ENCODE measurements around the gene DIS3L2.
"Not testable (repeated sequence)": the region's sequence is repeated elsewhere in the genome, so short reads cannot be mapped to it uniquely, and the experiment has no call there.

The DIS3L2 gene

DNA sequence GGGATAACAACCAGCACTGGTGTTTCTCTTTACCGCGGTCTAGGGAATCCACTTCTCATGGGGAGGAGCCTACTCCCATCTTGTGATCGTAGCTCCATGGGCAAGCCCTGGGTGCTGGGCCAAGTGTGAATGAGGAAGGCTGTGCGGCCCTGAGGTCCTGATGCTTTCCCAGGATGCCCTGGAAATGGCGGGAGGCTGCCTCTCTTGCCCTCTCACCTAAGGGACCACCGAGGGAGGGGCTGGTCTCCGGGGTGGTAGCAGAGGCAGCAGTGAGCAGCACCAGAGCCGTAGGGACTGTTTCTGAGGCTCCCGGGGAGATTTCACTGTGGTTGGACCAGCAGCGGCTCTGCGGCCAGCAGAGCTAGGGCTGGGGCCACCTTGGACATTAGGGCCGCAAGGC lies 19.8 kb upstream of the DIS3L2 start:
- in situ Hi-C loops (cut with HindIII; ENCODE audit: low pct_ligation_motif_present, low pct_unique_long_range_greater_than_20kb, low sequenced_read_pairs) = no loop called here

DNA sequence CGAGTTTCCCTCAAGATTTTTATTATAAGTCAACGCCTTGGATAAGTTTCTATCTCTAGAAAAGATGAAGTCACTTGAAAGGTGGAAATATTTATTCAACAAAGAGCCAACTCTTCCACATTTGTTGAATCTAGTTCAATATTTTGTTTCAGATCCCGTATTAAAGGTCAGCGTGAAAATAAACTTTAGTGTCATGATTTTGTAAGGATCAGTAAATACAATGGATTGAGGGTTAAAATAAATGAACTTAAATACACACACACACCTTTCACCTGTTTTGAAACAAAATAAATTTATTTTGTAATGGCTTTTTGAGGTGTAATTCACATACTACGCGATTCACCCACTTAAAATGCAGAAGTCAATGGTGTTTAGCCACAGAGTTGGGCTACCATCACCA lies 19.3 kb upstream of the DIS3L2 start:
- DNase-seq = no peak
- in situ Hi-C loops (cut with HindIII; ENCODE audit: low pct_ligation_motif_present, low pct_unique_long_range_greater_than_20kb, low sequenced_read_pairs) = no loop called here

More for the DNA sequence above, 19.8 kb upstream of the DIS3L2 start:
- no peak for DNase-seq

DNA sequence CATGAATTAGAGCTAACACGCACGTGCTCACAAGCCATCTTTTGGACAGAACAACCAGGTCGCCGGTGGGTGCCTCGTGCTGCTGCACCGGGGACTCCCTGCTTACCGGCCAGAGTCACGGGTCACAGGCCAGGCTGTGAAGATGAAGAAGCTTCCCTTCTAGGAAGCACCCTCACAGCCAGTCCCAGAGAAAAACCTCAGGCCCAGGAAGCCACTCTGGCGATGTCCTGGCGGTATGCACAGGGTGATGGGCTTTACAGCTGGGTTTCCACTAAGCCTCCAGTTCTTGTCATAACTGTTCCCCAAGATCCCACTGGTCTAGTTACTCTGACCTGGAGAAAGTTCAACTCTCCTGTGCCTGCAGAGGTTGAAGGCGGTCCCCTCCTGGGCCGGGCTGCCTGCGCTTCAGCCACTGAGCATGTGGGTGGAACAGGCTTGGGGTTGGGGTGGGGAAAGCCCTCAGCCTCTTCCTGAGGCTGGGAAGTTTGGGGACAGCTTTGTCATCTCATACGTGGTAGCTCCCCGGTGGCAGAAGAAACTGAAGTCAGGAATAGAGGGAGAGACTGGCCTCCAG lies 15.2 kb upstream of the DIS3L2 start:
- in situ Hi-C loops (cut with HindIII; ENCODE audit: low pct_ligation_motif_present, low pct_unique_long_range_greater_than_20kb, low sequenced_read_pairs) = no loop called here
- DNase-seq = no peak

DNA sequence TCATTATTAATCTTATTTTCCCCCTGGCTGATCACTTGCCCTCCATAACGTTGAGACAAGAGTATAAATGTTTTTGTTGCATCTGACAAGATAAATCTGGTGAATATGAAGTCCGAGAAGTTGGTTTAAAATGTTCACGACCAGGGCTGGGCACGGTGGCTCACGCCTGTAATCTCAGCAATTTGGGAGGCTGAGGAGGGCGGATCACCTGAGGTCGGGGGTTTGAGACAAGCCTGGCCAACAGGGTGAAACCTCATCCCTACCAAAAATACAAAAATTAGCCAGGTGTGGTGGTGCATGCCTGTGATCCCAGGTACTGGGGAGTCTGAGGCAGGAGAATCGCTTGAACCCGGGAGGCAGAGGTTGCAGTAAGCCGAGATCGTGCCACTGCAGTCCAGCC lies 14.4 kb upstream of the DIS3L2 start:
- DNase-seq; in situ Hi-C loops (cut with HindIII; ENCODE audit: low pct_ligation_motif_present, low pct_unique_long_range_greater_than_20kb, low sequenced_read_pairs): not testable (repeated sequence)

DNA sequence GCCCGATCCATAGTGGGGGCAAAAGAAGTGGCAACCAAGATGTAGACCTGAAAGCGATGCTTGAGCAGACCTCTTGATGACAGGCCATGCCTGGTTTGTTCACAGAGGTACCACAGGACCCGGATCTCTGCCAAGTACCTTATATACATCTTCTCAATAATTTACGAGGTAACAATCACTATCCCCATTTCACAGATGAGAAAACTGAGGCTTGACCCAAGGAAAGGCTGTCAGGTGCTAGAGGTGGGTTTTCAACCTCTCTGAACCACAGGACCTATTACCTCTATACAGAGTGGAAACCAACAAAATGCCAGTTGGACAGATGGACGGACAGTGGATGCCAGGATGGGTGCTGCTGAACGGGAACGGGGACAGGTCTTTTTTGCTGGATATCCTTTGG lies 13.8 kb upstream of the DIS3L2 start:
- in situ Hi-C loops (cut with HindIII; ENCODE audit: low pct_ligation_motif_present, low pct_unique_long_range_greater_than_20kb, low sequenced_read_pairs) = no loop called here
- no peak for DNase-seq

DNA sequence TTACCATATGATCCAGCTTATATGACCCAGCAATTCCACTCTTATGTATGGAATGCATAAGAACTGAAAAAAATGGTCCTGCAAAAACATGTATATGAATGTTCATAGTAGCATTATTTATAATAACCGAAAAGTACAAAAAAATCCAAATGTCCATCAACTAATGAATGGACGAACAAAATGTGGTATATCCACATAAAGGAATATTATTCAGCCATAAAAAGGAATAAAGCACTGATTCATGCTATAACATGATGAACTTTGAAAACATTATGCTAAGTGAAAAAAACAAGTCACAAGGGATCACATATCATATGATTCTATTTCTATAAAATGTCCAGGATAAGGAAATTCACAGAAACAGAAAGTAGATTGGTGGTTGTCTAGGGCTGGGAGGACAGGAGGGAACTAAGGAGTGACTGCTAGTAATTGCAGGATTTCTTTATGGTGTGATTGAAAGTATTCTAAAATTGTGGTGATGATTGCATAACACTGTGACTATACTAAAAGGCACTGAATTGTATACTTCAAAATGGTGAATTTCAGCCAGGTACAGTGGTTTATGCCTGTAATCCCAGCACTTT lies 10.0 kb upstream of the DIS3L2 start:
- in situ Hi-C loops (cut with HindIII; ENCODE audit: low pct_ligation_motif_present, low pct_unique_long_range_greater_than_20kb, low sequenced_read_pairs) = no loop called here
- no peak for DNase-seq

DNA sequence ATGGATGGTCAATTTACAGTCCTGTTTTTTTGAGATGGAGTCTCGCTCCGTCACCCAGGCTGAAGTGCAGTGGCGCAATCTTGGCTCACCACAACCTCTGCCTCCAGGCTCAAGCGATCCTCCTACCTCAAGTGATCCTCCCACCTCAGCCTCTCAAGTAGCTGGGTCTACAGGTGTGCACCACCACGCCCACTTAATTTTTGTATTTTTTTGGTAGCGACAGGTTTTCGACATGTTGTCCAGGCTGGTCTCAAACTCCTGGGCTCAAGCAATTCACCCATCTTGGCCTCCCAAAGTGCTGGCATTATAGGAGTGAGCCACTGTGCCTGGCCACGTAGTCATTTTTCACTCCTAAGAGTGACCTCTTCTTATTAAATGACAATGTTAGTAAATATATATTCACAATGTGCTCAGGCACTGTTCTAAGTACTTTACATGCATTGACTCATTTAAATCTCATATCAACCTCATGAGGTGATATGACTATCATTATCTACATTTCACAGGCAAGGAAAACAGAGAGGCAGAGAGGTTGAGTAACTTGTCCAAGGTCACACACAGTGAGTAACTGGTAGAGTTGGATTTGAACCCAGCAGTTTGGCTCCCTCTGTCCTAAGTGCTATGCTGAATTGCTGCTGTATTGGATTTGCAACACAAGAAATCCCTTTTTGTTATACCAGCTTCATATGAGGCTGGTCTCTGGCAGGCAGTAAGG lies 5.6 kb upstream of the DIS3L2 start:
- no peak for DNase-seq
- in situ Hi-C loops (cut with HindIII; ENCODE audit: low pct_ligation_motif_present, low pct_unique_long_range_greater_than_20kb, low sequenced_read_pairs) = no loop called here

DNA sequence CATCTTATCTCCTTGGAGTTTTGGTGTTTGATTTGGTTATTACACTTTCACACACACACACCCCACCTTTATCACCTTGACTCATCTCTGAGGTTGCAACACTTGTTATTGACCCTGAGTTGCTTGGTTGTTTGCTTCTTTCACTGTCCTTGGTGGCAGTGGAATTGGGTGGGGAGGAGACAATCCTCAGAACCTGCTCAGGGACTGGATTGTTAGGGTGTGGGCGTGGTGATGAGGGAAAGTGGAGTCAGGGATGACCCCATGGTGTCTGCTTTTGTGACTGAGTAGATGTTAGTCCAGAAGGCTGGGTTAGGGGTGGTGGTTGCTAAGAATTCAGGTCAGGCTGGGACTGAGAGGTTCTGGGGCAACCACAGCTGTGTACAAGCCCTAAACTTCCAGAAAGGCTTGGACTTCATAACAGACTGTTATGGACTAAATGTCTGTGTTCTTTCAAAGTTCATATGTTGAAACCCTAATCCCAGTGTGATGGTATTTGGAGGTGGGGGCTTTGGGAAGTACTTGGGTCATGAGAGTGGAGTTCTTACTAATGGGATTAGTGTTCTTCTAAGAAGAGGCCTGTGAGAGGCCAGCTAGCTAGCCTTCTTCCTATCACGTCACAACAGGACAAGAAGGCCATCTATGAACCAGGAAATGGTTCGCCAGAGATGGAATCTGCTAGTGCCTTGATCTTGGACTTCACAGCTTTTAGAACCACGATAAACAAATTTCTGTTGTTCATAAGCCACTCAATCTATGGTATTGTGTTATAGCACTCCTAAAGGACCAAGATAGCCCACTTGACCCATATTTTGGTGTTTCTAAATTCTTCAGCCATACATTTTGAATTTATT lies 3.4 kb upstream of the DIS3L2 start:
- no peak for DNase-seq
- in situ Hi-C loops (cut with HindIII; ENCODE audit: low pct_ligation_motif_present, low pct_unique_long_range_greater_than_20kb, low sequenced_read_pairs) = no loop called here

DNA sequence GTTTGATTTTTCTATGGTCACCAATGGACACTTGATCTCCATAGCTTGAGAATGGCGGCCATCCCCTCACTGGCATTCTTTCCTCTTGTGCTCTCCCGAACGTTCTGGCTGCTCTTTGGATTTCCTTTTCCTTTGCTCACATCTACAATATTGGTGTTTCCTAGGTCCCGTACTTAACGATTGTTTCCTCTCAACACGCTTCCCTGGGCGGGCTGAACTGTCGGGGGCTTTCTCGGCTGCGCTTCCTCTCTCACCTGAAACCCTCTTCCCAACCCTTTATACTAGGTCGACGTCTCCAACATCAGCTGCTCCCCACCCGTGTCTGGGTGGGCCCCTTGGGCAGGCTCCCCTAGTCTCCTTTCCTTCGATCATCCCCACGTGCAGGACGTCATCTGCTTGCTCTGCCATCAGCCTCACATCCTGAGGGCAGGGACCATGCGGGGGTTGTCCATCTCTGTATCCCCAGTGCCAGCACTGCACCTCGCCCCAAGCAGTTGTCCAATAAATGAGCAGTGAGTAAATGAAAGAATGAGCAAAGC lies 634 bp upstream of the DIS3L2 start:
- in situ Hi-C loops (cut with HindIII; ENCODE audit: low pct_ligation_motif_present, low pct_unique_long_range_greater_than_20kb, low sequenced_read_pairs) = no loop called here
- no peak for DNase-seq

DNA sequence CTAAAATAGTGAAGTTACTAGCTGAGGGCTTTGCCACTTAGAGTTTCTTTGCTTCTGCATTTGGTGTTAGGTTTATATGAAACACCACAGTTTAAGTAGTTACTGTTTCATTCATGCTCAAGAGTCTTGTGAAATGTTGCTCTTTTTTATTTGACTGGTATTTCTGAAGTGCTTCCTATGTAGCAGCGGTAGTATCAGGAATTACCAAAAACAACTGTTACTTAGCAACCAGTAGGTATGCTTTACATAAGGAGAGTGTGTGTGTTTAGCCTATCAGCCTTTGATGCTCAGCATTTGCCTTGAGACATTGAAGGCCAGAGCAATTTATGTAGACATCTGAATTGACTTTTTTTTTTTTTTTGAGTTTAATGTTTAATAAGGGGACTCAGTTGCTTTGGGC lies 3.6 kb downstream of the DIS3L2 start:
- DNase-seq = no peak
- in situ Hi-C loops (cut with HindIII; ENCODE audit: low pct_ligation_motif_present, low pct_unique_long_range_greater_than_20kb, low sequenced_read_pairs) = no loop called here

DNA sequence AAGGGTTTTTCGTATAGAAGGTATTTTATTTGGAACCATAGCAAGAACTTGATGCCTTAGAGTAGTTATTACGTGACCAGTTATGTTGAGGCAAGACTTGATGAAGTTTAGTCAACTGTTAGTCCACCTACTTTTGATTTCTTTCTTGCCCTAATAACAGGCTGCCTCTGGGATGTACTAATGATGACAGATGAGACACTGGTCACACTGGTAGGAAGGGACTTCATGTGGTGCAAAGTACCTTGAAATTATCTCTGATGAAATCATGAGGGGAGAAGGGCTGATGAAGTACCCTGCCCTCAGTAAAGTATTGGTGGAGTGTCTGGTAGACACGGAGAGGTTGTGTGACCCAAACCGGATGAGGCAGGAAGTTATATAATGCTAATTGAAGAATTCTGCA lies 5.4 kb downstream of the DIS3L2 start:
- in situ Hi-C loops (cut with HindIII; ENCODE audit: low pct_ligation_motif_present, low pct_unique_long_range_greater_than_20kb, low sequenced_read_pairs) = no loop called here
- no peak for DNase-seq

DNA sequence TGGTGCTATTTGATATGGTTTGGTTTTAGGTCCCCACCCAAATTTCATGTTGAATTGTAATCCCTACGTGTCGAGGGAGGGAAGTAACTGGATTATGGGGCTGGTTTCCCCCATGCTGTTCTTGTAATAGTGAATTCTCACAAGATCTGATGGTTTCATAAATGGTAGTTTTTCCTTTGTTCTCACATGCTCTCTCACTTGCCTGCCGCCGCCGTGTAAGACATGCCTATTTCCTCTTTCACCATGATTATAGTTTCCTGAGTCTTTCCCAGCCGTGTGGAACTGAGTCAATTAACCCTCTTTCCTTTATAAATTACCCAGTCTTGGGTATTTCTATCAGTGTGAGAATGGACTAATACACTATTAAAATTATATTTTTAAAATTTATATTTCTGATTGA lies 7.3 kb downstream of the DIS3L2 start:
- DNase-seq = no peak
- in situ Hi-C loops (cut with HindIII; ENCODE audit: low pct_ligation_motif_present, low pct_unique_long_range_greater_than_20kb, low sequenced_read_pairs) = no loop called here

DNA sequence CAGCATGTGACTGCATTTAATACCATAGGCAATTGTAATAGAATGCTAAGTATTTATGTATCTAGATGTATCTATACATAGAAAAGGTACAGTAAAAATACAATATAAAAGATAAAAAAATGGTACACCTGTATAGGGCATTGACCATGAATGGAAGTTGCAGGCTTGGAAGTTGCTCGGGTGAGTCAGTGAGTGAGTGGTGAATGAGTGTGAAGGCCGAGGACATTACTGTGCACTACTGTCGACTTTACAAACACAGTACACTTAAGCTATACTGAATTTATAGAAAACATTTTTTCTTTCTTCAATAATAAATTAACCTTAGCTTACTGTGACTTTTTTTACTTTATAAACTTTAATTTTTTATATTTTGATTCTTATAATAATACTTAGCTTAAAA lies 8.9 kb downstream of the DIS3L2 start:
- in situ Hi-C loops (cut with HindIII; ENCODE audit: low pct_ligation_motif_present, low pct_unique_long_range_greater_than_20kb, low sequenced_read_pairs) = no loop called here
- no peak for DNase-seq

DNA sequence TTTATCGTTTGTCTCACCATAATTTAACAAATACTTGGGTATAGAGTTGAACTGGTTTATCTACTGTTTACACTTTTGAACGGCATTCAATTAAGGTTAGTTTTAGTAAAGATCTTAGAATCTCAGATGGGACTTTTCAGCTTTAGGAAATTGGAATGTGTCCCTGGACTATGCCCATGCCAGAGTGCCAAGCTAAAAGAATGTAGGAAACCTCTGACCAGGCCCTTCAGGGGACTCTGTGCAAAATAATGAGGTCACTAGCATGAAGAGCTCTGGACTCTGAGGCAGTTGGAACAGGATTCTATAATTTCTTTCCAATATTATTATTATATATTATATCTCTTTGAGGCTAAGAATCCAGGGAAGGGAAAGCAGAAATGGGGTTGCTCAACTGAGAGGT lies 13.5 kb downstream of the DIS3L2 start:
- in situ Hi-C loops (cut with HindIII; ENCODE audit: low pct_ligation_motif_present, low pct_unique_long_range_greater_than_20kb, low sequenced_read_pairs) = no loop called here
- no peak for DNase-seq

DNA sequence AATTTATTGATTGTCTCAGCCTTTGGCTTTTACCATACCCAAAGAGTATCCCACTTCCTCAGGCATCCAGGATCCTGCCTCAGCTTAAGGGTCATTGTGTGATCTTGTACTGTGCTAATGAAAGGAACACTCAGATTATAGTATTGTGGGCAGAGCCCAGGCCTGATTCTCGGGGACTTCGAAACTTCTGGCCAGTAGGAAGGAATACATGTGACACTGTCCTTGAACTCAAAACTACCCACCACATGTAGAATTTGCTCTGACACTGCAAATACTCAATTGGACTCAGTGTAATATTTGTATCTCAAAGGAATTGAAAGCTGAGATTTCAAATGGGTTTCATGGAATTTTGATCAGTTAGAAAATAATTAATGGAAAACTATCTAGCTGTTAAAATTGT lies 15.9 kb downstream of the DIS3L2 start:
- no peak for DNase-seq
- in situ Hi-C loops (cut with HindIII; ENCODE audit: low pct_ligation_motif_present, low pct_unique_long_range_greater_than_20kb, low sequenced_read_pairs) = no loop called here

DNA sequence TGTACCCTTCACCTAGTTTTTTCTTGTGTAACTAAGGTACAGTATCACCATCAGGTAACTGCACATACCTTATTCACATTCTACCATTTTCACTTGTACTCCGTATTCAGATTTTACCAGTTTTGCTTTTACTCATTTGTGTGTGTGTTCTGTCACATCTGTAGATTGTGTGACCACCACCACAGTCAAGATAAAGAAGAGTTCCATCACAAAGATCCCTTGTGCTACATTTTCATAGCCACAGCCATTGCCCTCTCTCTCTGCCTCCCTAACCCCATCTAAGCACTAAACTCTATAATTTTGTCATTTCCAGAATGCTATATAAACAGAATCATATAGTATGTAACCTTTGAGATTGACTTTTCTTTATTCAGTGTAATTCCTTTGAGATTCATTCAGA lies 23.5 kb downstream of the DIS3L2 start:
- in situ Hi-C loops (cut with HindIII; ENCODE audit: low pct_ligation_motif_present, low pct_unique_long_range_greater_than_20kb, low sequenced_read_pairs) = no loop called here

DNA sequence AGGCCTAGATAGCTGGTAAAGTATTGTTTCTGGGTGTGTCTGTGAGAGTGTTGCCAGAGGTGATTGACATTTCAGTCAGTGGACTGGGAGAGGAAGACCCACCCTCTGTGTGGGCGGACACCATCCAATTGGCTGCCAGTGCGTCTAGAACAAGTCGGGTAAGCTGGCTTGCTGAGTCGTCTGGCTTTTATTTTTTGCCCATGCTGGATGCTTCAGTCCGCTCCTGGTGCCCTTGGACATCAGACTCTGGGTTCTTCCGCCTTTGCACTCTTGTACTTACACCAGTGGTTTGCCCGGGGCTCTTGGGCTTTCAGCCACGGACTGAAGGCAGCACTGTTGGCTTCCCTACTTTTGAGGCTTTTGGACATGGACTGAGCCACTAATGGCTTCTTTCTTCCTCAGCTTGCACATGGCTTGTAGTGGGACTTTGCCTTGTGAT lies 24.3 kb downstream of the DIS3L2 start:
- in situ Hi-C loops (cut with HindIII; ENCODE audit: low pct_ligation_motif_present, low pct_unique_long_range_greater_than_20kb, low sequenced_read_pairs) = no loop called here
- DNase-seq = no peak

More for the DNA sequence above, 23.5 kb downstream of the DIS3L2 start:
- DNase-seq = no peak

DNA sequence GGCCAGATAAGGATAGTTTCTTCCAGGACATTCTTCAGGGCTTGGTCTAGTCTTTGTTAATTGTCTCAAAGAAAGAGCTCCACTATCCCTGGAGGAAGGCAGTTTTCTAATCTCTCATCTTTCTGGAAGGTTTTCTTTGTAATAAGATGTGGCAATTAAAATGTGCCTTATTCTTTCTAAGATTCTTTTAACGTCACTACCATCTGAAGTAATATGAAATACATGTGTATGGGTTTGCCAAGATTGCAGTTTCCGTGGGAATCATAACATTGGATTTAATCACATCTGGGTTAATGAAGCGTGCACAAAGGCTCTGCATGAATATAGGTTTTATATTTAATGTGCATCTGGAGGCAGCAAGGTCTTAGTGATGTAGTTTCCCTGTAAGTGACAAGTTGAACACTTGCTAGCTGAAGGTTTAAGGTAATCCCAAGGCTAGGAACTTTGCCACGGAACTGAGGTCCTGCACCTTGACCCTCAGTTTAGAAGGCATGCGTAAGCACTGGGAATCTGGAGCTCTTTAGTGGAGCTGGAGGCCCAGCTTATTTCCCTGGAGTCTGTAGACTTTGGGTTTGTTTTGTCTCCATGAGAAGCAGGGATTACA lies 25.7 kb downstream of the DIS3L2 start:
- in situ Hi-C loops (cut with HindIII; ENCODE audit: low pct_ligation_motif_present, low pct_unique_long_range_greater_than_20kb, low sequenced_read_pairs) = no loop called here
- DNase-seq = no peak
